HepG2 (cell line): ENCODE results near the gene EPB41L2. TPM values are rescaled to one million over a fixed set of nuclear protein-coding genes. Genes with fewer than 3 reads are reported as not detected.

Experiments
- AKAP8 ChIP-seq: sonication (generic); formaldehyde crosslinking; IDR thresholded peaks from 2 replicates; pipeline ENCODE4 v1.5.1; 2020; ENCODE audit warnings: mild to moderate bottlenecking, missing genetic modification reagents
- CEBPB ChIP-seq: IDR thresholded peaks from 2 replicates; pipeline ENCODE4 v1.6.1; 2011; ENCODE audit warnings: low read depth, low read length, improper control_type of control experiment, borderline replicate concordance
- JUN ChIP-seq: sonication (generic); formaldehyde crosslinking; IDR thresholded peaks from 2 replicates; pipeline ENCODE4 v1.4.0; 2020; ENCODE audit warnings: mild to moderate bottlenecking, missing genetic modification reagents
- MAFF ChIP-seq: IDR thresholded peaks from 2 replicates; pipeline ENCODE4 v1.6.1; 2011; ENCODE audit warnings: low read depth, low read length, improper control_type of control experiment
- NFE2 ChIP-seq: sonication (generic); formaldehyde crosslinking; IDR thresholded peaks from 2 replicates; pipeline ENCODE4 v1.4.0; 2020; ENCODE audit warnings: missing genetic modification reagents
- ZC3H13 ChIP-seq: sonication (generic); formaldehyde crosslinking; IDR thresholded peaks from 2 replicates; pipeline ENCODE4 v1.8.1; 2023; ENCODE audit warnings: mild to moderate bottlenecking, missing genetic modification reagents, moderate library complexity
- ZNF333 ChIP-seq: sonication (generic); formaldehyde crosslinking; IDR thresholded peaks from 2 replicates; pipeline ENCODE4 v1.4.0; 2020; ENCODE audit warnings: mild to moderate bottlenecking, missing genetic modification reagents, borderline replicate concordance
- ZNF33A ChIP-seq: sonication (generic); formaldehyde crosslinking; IDR thresholded peaks from 2 replicates; pipeline ENCODE4 v1.5.1; 2020; ENCODE audit warnings: missing genetic modification reagents, mild to moderate bottlenecking, moderate library complexity, borderline replicate concordance
- ZNF660 ChIP-seq: sonication (generic); formaldehyde crosslinking; IDR thresholded peaks from 2 replicates; pipeline ENCODE4 v1.5.1; 2020; ENCODE audit warnings: mild to moderate bottlenecking, low read depth, missing genetic modification reagents, borderline replicate concordance
- polyA plus RNA-seq, 8 experiments: library from polyadenylated mRNA; depleted of rRNA in 3 of 8; stranded (reverse) in 7 of 8; unstranded in 1 of 8; fragments of >200 nt; fragmentation: Illumina TruSeq in 4 of 8; extraction: Trizol in 4 of 8; gene quantifications; 2 replicates each; pipeline versions ENCODE4 v1.2.1 to v1.2.3, GENCODE V29; 2011 to 2016; ENCODE audit warnings: low read depth in 4 of 8, missing spikeins in 1 of 8, mixed read lengths in 1 of 8; ENCODE audit not compliant: insufficient read depth in 1 of 8
- total RNA-seq, 5 experiments: library from RNA; depleted of rRNA; stranded (reverse); fragments of >200 nt; fragmentation: Illumina TruSeq; extraction: Trizol; gene quantifications; 2 replicates each; pipeline ENCODE4 v1.2.3, GENCODE V29; 2016; ENCODE audit warnings: low read depth in 1 of 5
- TF ChIP-seq, protein P1 (sequence below): sonication (generic); formaldehyde crosslinking; IDR thresholded peaks from 2 replicates; pipeline ENCODE4 v1.5.0; 2020; ENCODE audit warnings: missing genetic modification reagents
- TF ChIP-seq, protein P2 (sequence below): sonication (generic); formaldehyde crosslinking; IDR thresholded peaks from 2 replicates; pipeline ENCODE4 v1.4.0; 2020; ENCODE audit warnings: low read depth, mild to moderate bottlenecking, missing genetic modification reagents
- TF ChIP-seq, protein P3 (sequence below): sonication (generic); formaldehyde crosslinking; conservative IDR thresholded peaks from 2 replicates; pipeline ENCODE4 v1.4.0; 2020; ENCODE audit warnings: mild to moderate bottlenecking, missing genetic modification reagents, moderate library complexity

EPB41L2 gene
- total and polyA plus RNA-seq, 2 of the 13 experiments (the other 11 are each of a cell fraction or from before 2014, with no cell fraction given) = 41.7 to 56.4 TPM

- TF ChIP-seq, protein P1, sequence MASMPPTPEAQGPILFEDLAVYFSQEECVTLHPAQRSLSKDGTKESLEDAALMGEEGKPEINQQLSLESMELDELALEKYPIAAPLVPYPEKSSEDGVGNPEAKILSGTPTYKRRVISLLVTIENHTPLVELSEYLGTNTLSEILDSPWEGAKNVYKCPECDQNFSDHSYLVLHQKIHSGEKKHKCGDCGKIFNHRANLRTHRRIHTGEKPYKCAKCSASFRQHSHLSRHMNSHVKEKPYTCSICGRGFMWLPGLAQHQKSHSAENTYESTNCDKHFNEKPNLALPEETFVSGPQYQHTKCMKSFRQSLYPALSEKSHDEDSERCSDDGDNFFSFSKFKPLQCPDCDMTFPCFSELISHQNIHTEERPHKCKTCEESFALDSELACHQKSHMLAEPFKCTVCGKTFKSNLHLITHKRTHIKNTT (CRISPR knock-in tag) = no peak
- TF ChIP-seq JUN (CRISPR knock-in tag) (no peak), ZNF33A (CRISPR knock-in tag) (no peak), CEBPB (peak; percentile 75), ZNF333 (CRISPR knock-in tag) (no peak), ZC3H13 (CRISPR knock-in tag) (no peak), AKAP8 (CRISPR knock-in tag) (no peak), ZNF660 (no peak), NFE2 (CRISPR knock-in tag) (no peak), MAFF (peak; percentile 96)
- TF ChIP-seq, protein P2, sequence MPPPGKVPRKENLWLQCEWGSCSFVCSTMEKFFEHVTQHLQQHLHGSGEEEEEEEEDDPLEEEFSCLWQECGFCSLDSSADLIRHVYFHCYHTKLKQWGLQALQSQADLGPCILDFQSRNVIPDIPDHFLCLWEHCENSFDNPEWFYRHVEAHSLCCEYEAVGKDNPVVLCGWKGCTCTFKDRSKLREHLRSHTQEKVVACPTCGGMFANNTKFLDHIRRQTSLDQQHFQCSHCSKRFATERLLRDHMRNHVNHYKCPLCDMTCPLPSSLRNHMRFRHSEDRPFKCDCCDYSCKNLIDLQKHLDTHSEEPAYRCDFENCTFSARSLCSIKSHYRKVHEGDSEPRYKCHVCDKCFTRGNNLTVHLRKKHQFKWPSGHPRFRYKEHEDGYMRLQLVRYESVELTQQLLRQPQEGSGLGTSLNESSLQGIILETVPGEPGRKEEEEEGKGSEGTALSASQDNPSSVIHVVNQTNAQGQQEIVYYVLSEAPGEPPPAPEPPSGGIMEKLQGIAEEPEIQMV = no peak
- TF ChIP-seq, protein P3, sequence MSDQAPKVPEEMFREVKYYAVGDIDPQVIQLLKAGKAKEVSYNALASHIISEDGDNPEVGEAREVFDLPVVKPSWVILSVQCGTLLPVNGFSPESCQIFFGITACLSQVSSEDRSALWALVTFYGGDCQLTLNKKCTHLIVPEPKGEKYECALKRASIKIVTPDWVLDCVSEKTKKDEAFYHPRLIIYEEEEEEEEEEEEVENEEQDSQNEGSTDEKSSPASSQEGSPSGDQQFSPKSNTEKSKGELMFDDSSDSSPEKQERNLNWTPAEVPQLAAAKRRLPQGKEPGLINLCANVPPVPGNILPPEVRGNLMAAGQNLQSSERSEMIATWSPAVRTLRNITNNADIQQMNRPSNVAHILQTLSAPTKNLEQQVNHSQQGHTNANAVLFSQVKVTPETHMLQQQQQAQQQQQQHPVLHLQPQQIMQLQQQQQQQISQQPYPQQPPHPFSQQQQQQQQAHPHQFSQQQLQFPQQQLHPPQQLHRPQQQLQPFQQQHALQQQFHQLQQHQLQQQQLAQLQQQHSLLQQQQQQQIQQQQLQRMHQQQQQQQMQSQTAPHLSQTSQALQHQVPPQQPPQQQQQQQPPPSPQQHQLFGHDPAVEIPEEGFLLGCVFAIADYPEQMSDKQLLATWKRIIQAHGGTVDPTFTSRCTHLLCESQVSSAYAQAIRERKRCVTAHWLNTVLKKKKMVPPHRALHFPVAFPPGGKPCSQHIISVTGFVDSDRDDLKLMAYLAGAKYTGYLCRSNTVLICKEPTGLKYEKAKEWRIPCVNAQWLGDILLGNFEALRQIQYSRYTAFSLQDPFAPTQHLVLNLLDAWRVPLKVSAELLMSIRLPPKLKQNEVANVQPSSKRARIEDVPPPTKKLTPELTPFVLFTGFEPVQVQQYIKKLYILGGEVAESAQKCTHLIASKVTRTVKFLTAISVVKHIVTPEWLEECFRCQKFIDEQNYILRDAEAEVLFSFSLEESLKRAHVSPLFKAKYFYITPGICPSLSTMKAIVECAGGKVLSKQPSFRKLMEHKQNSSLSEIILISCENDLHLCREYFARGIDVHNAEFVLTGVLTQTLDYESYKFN (CRISPR knock-in tag) = no peak
Observed at GRCh38 chr6:130885392-130886192, 177.5 kb downstream of the EPB41L2 start (continued).
